GM12878 (cell line): Measurements from ENCODE around the gene ZDHHC11.

Source experiments
- BHLHE40 ChIP-seq, 2 experiments: fragments of 450-650 bp in 1 of 2; IDR thresholded peaks; 2 replicates each; pipeline ENCODE4 v1.6.1; 2011 to 2017; ENCODE audit warnings: low read depth in 2 of 2, borderline replicate concordance in 1 of 2, improper control_type of control experiment in 1 of 2, low read length in 1 of 2, mild to moderate bottlenecking in 1 of 2
- CHD4 ChIP-seq: fragments of 200-600 bp; sonication (generic); IDR thresholded peaks from 2 replicates; pipeline ENCODE4 v1.6.1; 2016; ENCODE audit warnings: mild to moderate bottlenecking
- JUNB ChIP-seq: IDR thresholded peaks from 2 replicates; pipeline ENCODE4 v1.6.1; 2016; ENCODE audit warnings: antibody characterized with exemption, mild to moderate bottlenecking
- NRF1 ChIP-seq: conservative IDR thresholded peaks from 2 replicates; pipeline ENCODE4 v1.6.1; 2011; ENCODE audit warnings: mild to moderate bottlenecking, low read depth, low read length, improper control_type of control experiment
- TF ChIP-seq, protein P1 (sequence below), 3 experiments: IDR thresholded peaks in 2 of 3; conservative IDR thresholded peaks in 1 of 3; 2 replicates each; pipeline ENCODE4 v1.5.1; 2011; ENCODE audit warnings: low read depth in 3 of 3, low read length in 3 of 3, mild to moderate bottlenecking in 3 of 3, control low read depth in 2 of 3, moderate library complexity in 2 of 3, inconsistent platforms in 1 of 3, mixed read lengths in 1 of 3; ENCODE audit not compliant: control insufficient read depth in 2 of 3, insufficient read depth in 1 of 3; ENCODE audit errors: extremely low read depth in 1 of 3

DNA sequence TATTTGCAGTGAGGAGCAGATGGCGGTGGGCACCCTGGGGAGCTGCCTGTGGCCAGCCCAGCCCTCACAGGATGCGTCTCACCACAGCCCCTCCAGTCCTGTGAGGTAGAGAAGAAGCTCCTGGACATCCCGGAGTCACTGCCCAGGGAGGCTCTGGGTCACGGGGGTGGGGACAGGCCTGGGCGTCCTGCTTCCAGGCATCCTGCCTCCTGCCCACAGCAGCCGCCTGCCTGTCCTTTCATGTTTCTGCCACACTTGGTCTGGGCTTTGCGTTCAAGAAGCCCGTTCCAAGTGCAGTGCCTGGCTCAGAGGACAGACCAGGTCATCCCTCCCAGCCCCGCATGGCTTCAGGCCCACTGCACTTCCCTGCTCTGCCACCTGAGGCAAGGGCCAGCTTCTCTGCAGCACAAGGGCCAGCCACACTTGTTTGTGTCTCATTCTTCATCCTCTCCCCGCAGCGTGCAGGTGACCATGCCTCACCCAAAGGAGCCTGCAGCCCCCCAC lies 104.5 kb downstream of the ZDHHC11 start:
- no peak for TF ChIP-seq NRF1
- TF ChIP-seq CHD4: no peak
- TF ChIP-seq, protein P1, sequence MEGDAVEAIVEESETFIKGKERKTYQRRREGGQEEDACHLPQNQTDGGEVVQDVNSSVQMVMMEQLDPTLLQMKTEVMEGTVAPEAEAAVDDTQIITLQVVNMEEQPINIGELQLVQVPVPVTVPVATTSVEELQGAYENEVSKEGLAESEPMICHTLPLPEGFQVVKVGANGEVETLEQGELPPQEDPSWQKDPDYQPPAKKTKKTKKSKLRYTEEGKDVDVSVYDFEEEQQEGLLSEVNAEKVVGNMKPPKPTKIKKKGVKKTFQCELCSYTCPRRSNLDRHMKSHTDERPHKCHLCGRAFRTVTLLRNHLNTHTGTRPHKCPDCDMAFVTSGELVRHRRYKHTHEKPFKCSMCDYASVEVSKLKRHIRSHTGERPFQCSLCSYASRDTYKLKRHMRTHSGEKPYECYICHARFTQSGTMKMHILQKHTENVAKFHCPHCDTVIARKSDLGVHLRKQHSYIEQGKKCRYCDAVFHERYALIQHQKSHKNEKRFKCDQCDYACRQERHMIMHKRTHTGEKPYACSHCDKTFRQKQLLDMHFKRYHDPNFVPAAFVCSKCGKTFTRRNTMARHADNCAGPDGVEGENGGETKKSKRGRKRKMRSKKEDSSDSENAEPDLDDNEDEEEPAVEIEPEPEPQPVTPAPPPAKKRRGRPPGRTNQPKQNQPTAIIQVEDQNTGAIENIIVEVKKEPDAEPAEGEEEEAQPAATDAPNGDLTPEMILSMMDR (IDR thresholded peaks at IDR 0.05 in 2 of 3, conservative IDR thresholded peaks at IDR 0.05 in 1 of 3; ENCODE audit: control insufficient read depth in 2 of 3, extremely low read depth in 1 of 3, insufficient read depth in 1 of 3, low read depth in 3 of 3, low read length in 3 of 3): no peak
- no peak for TF ChIP-seq BHLHE40 (IDR thresholded peaks at IDR 0.05; ENCODE audit: borderline replicate concordance in 1 of 2, low read depth in 2 of 2, low read length in 1 of 2)
- TF ChIP-seq JUNB: no peak
